HepG2 (cell line): ENCODE data around the gene SYDE2. TPM values are rescaled to one million over a fixed set of nuclear protein-coding genes. Genes with fewer than 3 reads are reported as not detected.
A peak's percentile ranks its signal among the peaks of the same experiment; 100 is the strongest.

ENCODE experiments used
- DMAP1 ChIP-seq: IDR thresholded peaks from 2 replicates; pipeline ENCODE4 v1.6.1; 2016
- ERF ChIP-seq: IDR thresholded peaks from 2 replicates; pipeline ENCODE4 v1.6.1; 2018; ENCODE audit warnings: missing biosample characterization, missing genetic modification reagents
- FOSL2 ChIP-seq: sonication (generic); formaldehyde crosslinking; IDR thresholded peaks from 2 replicates; pipeline ENCODE4 v1.4.0; 2020; ENCODE audit warnings: missing genetic modification reagents
- KLF12 ChIP-seq: sonication (generic); formaldehyde crosslinking; IDR thresholded peaks from 2 replicates; pipeline ENCODE4 v1.4.0; 2020; ENCODE audit warnings: missing genetic modification reagents, borderline replicate concordance
- MEIS1 ChIP-seq: sonication (generic); formaldehyde crosslinking; IDR thresholded peaks from 2 replicates; pipeline ENCODE4 v1.9.0; 2021; ENCODE audit warnings: mild to moderate bottlenecking, missing genetic modification reagents, moderate library complexity, borderline replicate concordance
- NFYB ChIP-seq: sonication (generic); formaldehyde crosslinking; IDR thresholded peaks from 2 replicates; pipeline ENCODE4 v1.4.0; 2020; ENCODE audit warnings: missing genetic modification reagents
- NR2F1 ChIP-seq, 2 experiments: fragments of 450-650 bp in 1 of 2; formaldehyde crosslinking in 1 of 2; IDR thresholded peaks; 2 replicates each; pipeline versions ENCODE4 v1.5.0 to v1.6.1; 2016 to 2020; ENCODE audit warnings: mild to moderate bottlenecking in 1 of 2, missing compliant biosample characterization in 1 of 2, missing genetic modification reagents in 1 of 2, moderate library complexity in 1 of 2
- PHF21A ChIP-seq: sonication (generic); formaldehyde crosslinking; IDR thresholded peaks from 2 replicates; pipeline ENCODE4 v1.5.0; 2020; ENCODE audit warnings: mild to moderate bottlenecking, missing genetic modification reagents
- SMARCE1 ChIP-seq: fragments of 450-650 bp; IDR thresholded peaks from 2 replicates; pipeline ENCODE4 v1.6.1; 2017; ENCODE audit warnings: borderline replicate concordance
- ZKSCAN5 ChIP-seq: sonication (generic); formaldehyde crosslinking; IDR thresholded peaks from 2 replicates; pipeline ENCODE4 v1.5.1; 2020; ENCODE audit warnings: mild to moderate bottlenecking, missing genetic modification reagents
- ZKSCAN8 ChIP-seq: IDR thresholded peaks from 2 replicates; pipeline ENCODE4 v1.6.1; 2016; ENCODE audit warnings: borderline replicate concordance, missing genetic modification reagents, missing compliant biosample characterization
- ZNF567 ChIP-seq: sonication (generic); formaldehyde crosslinking; IDR thresholded peaks from 2 replicates; pipeline ENCODE4 v1.8.1; 2023; ENCODE audit warnings: mild to moderate bottlenecking, missing genetic modification reagents, borderline replicate concordance
- ZNF737 ChIP-seq: sonication (generic); formaldehyde crosslinking; IDR thresholded peaks from 2 replicates; pipeline ENCODE4 v1.5.0; 2020; ENCODE audit warnings: missing genetic modification reagents, mild to moderate bottlenecking, borderline replicate concordance
- ZSCAN20 ChIP-seq: sonication (generic); formaldehyde crosslinking; IDR thresholded peaks from 2 replicates; pipeline ENCODE4 v1.4.0; 2020; ENCODE audit warnings: missing genetic modification reagents, mild to moderate bottlenecking, borderline replicate concordance
- ZSCAN31 ChIP-seq: sonication (generic); formaldehyde crosslinking; IDR thresholded peaks from 2 replicates; pipeline ENCODE4 v1.5.0; 2020; ENCODE audit warnings: low read depth, mild to moderate bottlenecking, missing genetic modification reagents
- polyA plus RNA-seq, 8 experiments: library from polyadenylated mRNA; depleted of rRNA in 3 of 8; stranded (reverse) in 7 of 8; unstranded in 1 of 8; fragments of >200 nt; fragmentation: Illumina TruSeq in 4 of 8; extraction: Trizol in 4 of 8; gene quantifications; 2 replicates each; pipeline versions ENCODE4 v1.2.1 to v1.2.3, GENCODE V29; 2011 to 2016; ENCODE audit warnings: low read depth in 4 of 8, missing spikeins in 1 of 8, mixed read lengths in 1 of 8; ENCODE audit not compliant: insufficient read depth in 1 of 8
- total RNA-seq, 5 experiments: library from RNA; depleted of rRNA; stranded (reverse); fragments of >200 nt; fragmentation: Illumina TruSeq; extraction: Trizol; gene quantifications; 2 replicates each; pipeline ENCODE4 v1.2.3, GENCODE V29; 2016; ENCODE audit warnings: low read depth in 1 of 5
- TF ChIP-seq, protein P1 (sequence below): sonication (generic); formaldehyde crosslinking; IDR thresholded peaks from 2 replicates; pipeline ENCODE4 v1.4.0; 2020; ENCODE audit warnings: low read depth, missing genetic modification reagents
- TF ChIP-seq, protein P2 (sequence below): sonication (generic); formaldehyde crosslinking; IDR thresholded peaks from 2 replicates; pipeline ENCODE4 v1.4.0; 2020; ENCODE audit warnings: missing genetic modification reagents, borderline replicate concordance
- TF ChIP-seq, protein P3 (sequence below): sonication (generic); formaldehyde crosslinking; IDR thresholded peaks from 2 replicates; pipeline ENCODE4 v1.4.0; 2020; ENCODE audit warnings: missing genetic modification reagents, low read depth, mild to moderate bottlenecking, borderline replicate concordance
- TF ChIP-seq, protein P4 (sequence below): sonication (generic); formaldehyde crosslinking; IDR thresholded peaks from 2 replicates; pipeline ENCODE4 v1.8.0; 2022; ENCODE audit warnings: mild to moderate bottlenecking, missing genetic modification reagents

SYDE2 gene
- total and polyA plus RNA-seq, 2 of the 13 experiments (the other 11 are each of a cell fraction or from before 2014, with no cell fraction given) = 1.8 to 5.3 TPM

DNA sequence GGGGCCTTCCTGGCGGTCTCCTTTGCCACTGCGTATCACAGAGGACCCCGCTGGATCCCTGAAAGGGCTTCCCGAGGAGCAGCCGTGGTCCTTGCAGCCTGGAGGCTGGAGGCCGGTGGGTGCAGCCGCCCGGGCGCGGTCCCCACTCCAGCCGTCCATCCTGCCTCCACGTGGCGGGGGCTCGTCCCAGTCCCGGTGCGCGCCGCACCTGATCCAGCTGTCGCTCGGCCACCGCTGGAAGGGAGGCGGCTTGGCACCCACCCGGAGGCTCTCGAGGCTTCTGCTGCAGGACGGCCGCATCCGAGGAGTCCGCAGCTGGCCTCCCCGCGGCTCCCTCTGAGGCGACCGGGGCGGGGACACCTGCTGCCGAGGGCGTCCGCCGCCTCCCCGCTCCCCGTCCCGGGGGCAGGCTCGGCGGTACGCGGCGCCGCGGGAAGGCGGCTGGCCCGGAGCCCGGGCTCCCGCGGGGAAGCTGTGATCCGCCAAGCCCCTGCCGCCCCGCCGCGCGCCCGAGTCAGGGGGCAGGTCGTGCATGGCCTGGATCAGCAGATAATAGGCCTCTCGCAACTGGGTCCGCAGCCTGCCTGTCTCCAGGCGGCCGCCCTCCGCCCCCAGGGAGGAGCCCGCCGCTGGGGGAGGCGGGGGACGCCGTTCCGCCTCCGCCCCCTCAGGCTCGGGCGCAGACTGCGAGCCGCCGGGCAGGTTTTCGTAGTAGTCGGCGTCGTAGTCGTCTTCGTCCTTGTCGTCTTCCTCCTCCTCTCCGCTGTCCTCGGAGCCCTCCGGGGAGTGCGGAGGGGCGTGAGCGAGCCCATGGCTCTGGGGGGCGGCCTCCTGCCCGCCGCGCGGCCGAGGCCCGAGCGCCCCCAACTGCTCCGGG is at the start of gene SYDE2 (continued):
- peak; percentile 59; the same call in 1 of the 2 replicates for TF ChIP-seq NFYB (CRISPR knock-in tag)
- TF ChIP-seq ZKSCAN8 (CRISPR knock-in tag) = no peak
- TF ChIP-seq, protein P1, sequence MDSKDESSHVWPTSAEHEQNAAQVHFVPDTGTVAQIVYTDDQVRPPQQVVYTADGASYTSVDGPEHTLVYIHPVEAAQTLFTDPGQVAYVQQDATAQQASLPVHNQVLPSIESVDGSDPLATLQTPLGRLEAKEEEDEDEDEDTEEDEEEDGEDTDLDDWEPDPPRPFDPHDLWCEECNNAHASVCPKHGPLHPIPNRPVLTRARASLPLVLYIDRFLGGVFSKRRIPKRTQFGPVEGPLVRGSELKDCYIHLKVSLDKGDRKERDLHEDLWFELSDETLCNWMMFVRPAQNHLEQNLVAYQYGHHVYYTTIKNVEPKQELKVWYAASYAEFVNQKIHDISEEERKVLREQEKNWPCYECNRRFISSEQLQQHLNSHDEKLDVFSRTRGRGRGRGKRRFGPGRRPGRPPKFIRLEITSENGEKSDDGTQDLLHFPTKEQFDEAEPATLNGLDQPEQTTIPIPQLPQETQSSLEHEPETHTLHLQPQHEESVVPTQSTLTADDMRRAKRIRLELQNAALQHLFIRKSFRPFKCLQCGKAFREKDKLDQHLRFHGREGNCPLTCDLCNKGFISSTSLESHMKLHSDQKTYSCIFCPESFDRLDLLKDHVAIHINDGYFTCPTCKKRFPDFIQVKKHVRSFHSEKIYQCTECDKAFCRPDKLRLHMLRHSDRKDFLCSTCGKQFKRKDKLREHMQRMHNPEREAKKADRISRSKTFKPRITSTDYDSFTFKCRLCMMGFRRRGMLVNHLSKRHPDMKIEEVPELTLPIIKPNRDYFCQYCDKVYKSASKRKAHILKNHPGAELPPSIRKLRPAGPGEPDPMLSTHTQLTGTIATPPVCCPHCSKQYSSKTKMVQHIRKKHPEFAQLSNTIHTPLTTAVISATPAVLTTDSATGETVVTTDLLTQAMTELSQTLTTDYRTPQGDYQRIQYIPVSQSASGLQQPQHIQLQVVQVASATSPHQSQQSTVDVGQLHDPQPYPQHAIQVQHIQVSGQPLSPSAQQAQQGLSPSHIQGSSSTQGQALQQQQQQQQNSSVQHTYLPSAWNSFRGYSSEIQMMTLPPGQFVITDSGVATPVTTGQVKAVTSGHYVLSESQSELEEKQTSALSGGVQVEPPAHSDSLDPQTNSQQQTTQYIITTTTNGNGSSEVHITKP (CRISPR knock-in tag) = no peak
- TF ChIP-seq, protein P2, sequence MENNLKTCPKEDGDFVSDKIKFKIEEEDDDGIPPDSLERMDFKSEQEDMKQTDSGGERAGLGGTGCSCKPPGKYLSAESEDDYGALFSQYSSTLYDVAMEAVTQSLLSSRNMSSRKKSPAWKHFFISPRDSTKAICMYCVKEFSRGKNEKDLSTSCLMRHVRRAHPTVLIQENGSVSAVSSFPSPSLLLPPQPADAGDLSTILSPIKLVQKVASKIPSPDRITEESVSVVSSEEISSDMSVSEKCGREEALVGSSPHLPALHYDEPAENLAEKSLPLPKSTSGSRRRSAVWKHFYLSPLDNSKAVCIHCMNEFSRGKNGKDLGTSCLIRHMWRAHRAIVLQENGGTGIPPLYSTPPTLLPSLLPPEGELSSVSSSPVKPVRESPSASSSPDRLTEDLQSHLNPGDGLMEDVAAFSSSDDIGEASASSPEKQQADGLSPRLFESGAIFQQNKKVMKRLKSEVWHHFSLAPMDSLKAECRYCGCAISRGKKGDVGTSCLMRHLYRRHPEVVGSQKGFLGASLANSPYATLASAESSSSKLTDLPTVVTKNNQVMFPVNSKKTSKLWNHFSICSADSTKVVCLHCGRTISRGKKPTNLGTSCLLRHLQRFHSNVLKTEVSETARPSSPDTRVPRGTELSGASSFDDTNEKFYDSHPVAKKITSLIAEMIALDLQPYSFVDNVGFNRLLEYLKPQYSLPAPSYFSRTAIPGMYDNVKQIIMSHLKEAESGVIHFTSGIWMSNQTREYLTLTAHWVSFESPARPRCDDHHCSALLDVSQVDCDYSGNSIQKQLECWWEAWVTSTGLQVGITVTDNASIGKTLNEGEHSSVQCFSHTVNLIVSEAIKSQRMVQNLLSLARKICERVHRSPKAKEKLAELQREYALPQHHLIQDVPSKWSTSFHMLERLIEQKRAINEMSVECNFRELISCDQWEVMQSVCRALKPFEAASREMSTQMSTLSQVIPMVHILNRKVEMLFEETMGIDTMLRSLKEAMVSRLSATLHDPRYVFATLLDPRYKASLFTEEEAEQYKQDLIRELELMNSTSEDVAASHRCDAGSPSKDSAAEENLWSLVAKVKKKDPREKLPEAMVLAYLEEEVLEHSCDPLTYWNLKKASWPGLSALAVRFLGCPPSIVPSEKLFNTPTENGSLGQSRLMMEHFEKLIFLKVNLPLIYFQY = no peak
- TF ChIP-seq ZNF737 (CRISPR knock-in tag) = no peak
- TF ChIP-seq ERF = no peak
- no peak for TF ChIP-seq ZNF567 (CRISPR knock-in tag)
- no peak for TF ChIP-seq SMARCE1
- TF ChIP-seq, protein P3, sequence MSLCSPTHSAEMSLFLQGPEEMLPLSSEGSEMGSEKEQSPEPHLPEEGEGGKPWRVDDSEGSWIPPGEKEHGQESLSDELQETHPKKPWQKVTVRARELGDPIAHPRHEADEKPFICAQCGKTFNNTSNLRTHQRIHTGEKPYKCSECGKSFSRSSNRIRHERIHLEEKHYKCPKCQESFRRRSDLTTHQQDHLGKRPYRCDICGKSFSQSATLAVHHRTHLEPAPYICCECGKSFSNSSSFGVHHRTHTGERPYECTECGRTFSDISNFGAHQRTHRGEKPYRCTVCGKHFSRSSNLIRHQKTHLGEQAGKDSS (CRISPR knock-in tag) = peak; percentile 43; the same call in 1 of the 2 replicates
- no peak; the same call in 1 of the 2 replicates for TF ChIP-seq ZSCAN31
- no peak; the same call in 1 of the 2 replicates for TF ChIP-seq KLF12
- no peak for TF ChIP-seq ZKSCAN5 (CRISPR knock-in tag)
- peak; percentile 39; the same call in 1 of the 2 replicates for TF ChIP-seq DMAP1
- TF ChIP-seq, protein P4, sequence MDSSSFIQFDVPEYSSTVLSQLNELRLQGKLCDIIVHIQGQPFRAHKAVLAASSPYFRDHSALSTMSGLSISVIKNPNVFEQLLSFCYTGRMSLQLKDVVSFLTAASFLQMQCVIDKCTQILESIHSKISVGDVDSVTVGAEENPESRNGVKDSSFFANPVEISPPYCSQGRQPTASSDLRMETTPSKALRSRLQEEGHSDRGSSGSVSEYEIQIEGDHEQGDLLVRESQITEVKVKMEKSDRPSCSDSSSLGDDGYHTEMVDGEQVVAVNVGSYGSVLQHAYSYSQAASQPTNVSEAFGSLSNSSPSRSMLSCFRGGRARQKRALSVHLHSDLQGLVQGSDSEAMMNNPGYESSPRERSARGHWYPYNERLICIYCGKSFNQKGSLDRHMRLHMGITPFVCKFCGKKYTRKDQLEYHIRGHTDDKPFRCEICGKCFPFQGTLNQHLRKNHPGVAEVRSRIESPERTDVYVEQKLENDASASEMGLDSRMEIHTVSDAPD = no peak
- TF ChIP-seq PHF21A (CRISPR knock-in tag) = no peak; the same call in 1 of the 2 replicates
- TF ChIP-seq ZSCAN20 = peak; percentile 63; the same call in 1 of the 2 replicates
- TF ChIP-seq MEIS1 (CRISPR knock-in tag) = 0 out of 2 replicates have a peak, but pooled peaks have one; percentile 13
- TF ChIP-seq FOSL2 (CRISPR knock-in tag) = no peak
- no peak for TF ChIP-seq NR2F1 (CRISPR knock-in tag; IDR thresholded peaks at IDR 0.05)
